HG03439 (cell line): ENCODE measurements around the gene SRMS.
A peak's percentile ranks its signal among the peaks of the same experiment; 100 is the strongest.
"Not testable (repeated sequence)": the region's sequence is repeated elsewhere in the genome, so short reads cannot be mapped to it uniquely, and the experiment has no call there.

Experiments
- ATAC-seq: cut with Tn5 transposase; IDR thresholded peaks from one replicate; pipeline ENCODE4 v1.9.1; 2021; ENCODE audit warnings: mild to moderate bottlenecking, moderate library complexity; ENCODE audit not compliant: unreplicated experiment

Gene SRMS

GRCh38 chr20:63579017-63579694, 31.6 kb upstream of the SRMS start:
- no peak for ATAC-seq

- ATAC-seq: no peak
Observed at GRCh38 chr20:63578224-63579016, 30.9 kb upstream of the SRMS start.

GRCh38 chr20:63577317-63577894, 29.9 kb upstream of the SRMS start:
- ATAC-seq: no peak

- ATAC-seq: no peak
Observed at GRCh38 chr20:63576311-63576710, 28.8 kb upstream of the SRMS start.

GRCh38 chr20:63574829-63575743, 27.5 kb upstream of the SRMS start:
- ATAC-seq: no peak

- peak; percentile 49 for ATAC-seq
Observed at GRCh38 chr20:63574156-63574828, 26.7 kb upstream of the SRMS start, which contains the start of gene HELZ2. TSS of gene HELZ2 (minus strand) at chr20:63574239. CDS start at chr20:63572385, 1,854 bp downstream.

- no peak for ATAC-seq
Observed at GRCh38 chr20:63573647-63574131, 26.1 kb upstream of the SRMS start.

GRCh38 chr20:63572788-63573646, 25.5 kb upstream of the SRMS start:
- ATAC-seq: no peak

GRCh38 chr20:63572071-63572787, 24.7 kb upstream of the SRMS start:
- no peak for ATAC-seq

- not testable (repeated sequence) for ATAC-seq
Observed at GRCh38 chr20:63571087-63571478, 23.5 kb upstream of the SRMS start.

- no peak for ATAC-seq
Observed at GRCh38 chr20:63570281-63571086, 22.9 kb upstream of the SRMS start.

- no peak for ATAC-seq
Observed at GRCh38 chr20:63568986-63569949, 21.7 kb upstream of the SRMS start.

GRCh38 chr20:63568170-63568981, 20.8 kb upstream of the SRMS start:
- no peak for ATAC-seq

- ATAC-seq: peak; percentile 55
Observed at GRCh38 chr20:63567386-63568169, 20.0 kb upstream of the SRMS start.

GRCh38 chr20:63567136-63567385, 19.5 kb upstream of the SRMS start:
- ATAC-seq: peak; percentile 8
